CMK (cell line): ENCODE data around the gene TM7SF2.

Source experiments
- DNase-seq: peaks from one replicate; pipeline ENCODE4 v3.0.0-alpha.2; 2010; ENCODE audit warnings: low read depth

TM7SF2 gene

DNA sequence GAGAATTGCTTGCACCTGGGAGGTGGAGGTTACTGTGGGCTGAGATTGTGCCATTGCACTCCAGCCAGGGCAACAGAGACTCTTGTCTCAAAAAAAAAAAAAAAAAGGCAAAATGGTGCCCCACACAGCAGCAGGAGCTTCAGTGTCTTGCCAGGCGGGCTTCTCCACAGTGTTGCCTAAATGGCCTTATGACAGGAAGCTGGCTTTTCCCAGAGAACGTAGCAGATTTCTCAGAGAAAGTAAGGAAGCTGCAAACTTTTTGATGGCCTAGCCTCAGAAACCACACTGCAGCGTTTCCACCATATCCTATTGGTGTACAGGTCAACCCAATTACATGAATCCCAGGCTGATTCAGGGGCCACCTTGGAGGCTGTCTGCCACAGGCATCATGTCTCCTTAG, 45.7 kb downstream of the TM7SF2 start:
- DNase-seq, result no peak

DNA sequence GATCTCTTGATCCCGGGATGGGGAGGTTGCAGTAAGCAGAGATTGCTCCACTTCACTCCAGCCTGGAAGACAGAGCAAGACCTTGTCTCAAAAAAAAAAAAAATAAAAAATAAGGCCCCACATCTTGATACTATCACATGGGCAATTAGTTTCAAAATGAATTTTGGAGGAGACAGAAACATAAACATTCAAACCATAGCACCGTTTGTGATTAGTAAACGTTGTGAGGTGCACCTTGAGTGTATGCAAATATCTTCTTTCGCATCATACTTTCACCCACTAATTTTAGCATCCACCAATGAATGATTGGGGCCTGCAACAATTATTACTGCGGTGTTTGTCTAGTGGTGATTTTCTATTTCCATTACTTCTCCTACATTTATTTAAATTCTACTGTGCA, 47.3 kb downstream of the TM7SF2 start:
- DNase-seq, result no peak

DNA sequence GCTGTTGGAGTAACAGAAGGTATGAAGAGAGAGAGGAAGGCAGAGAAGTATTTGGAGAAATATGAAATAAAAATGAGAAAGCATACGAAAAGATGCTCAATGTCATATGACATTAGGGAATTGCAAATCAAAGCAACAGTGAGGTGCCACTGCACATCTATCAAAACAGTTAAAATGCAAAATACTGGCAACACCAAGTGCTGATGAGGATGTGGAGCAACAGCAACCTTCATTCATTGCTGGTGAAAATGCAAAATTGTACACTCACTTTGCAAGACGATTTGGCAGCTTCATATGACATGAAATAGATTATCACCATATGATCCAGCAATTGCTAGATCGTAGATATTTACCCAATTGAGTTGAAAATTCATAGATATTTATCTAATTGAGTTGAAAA, 49.0 kb downstream of the TM7SF2 start:
- no peak for DNase-seq

DNA sequence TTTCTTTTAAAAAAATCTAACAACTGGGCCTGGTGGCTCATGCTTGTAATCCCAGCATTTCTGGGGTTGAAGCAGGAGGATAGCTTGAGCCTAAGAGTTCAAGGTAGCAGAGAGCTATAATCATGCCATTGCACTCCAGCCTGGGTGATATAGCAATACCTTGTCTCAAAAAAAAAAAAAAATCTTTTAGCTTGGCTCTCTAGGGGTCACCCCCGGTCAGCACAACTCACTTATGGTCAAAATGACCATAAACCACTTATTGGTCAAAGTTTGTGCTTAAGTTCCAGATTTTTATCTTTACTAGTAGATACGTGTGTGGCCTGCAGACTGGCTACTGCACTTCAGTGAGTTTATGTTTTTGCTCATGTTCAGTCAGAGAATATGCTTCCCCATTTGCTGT, 52.0 kb downstream of the TM7SF2 start:
- DNase-seq, result no peak
